Ascending aorta (tissue), 2 donors: ENCODE results near the gene SFN. TPM values are rescaled to one million over a fixed set of nuclear protein-coding genes. Genes with fewer than 3 reads are reported as not detected.

Experiments
- DNase-seq, 2 donors: peaks; one replicate each; pipeline ENCODE4 v3.0.0-alpha.2; 2019; ENCODE audit warnings: low spot score in 2 of 2
- H3K27ac ChIP-seq, 2 donors: fragments of 200-600 bp; sonication (generic); one replicate each; pipeline ENCODE4 v1.5.1; 2016 to 2017; ENCODE audit warnings: mild to moderate bottlenecking in 1 of 2
- H3K27me3 ChIP-seq: fragments of 200-600 bp; sonication (generic); one replicate; pipeline ENCODE4 v1.5.1; 2017
- H3K36me3 ChIP-seq, 2 donors: fragments of 200-600 bp; sonication (generic); one replicate each; pipeline ENCODE4 v1.5.1; 2016
- H3K4me1 ChIP-seq, 2 donors: fragments of 200-600 bp; sonication (generic); one replicate each; pipeline ENCODE4 v1.5.1; 2016 to 2017; ENCODE audit warnings: mild to moderate bottlenecking in 1 of 2
- H3K4me3 ChIP-seq, 2 donors: fragments of 200-600 bp; sonication (generic); one replicate each; pipeline ENCODE4 v1.5.1; 2016 to 2017; ENCODE audit warnings: mild to moderate bottlenecking in 1 of 2
- H3K9me3 ChIP-seq, 2 donors: fragments of 200-600 bp; sonication (generic); one replicate each; pipeline ENCODE4 v1.5.1; 2016
- intact Hi-C: fragments of 100-400 bp; cut with DNase I; formaldehyde crosslinking; loops from one replicate; pipeline ENCODE4 v1.15.1; 2023
- total RNA-seq: library from RNA; depleted of rRNA; stranded (reverse); fragments of >200 nt; gene quantifications from one replicate; pipeline ENCODE4 v1.1.0, GENCODE V29; 2016
- TF ChIP-seq, protein P1 (sequence below), 3 experiments: fragments of 200-600 bp in 2 of 3; fragments of 450-650 bp in 1 of 3; sonication (generic) in 2 of 3; IDR thresholded peaks; one replicate each; pipeline ENCODE4 v1.5.1; 2016 to 2019; ENCODE audit warnings: antibody characterized with exemption in 3 of 3, mild to moderate bottlenecking in 1 of 3, moderate library complexity in 1 of 3

Gene SFN
- 17.8 TPM for total RNA-seq

DNA sequence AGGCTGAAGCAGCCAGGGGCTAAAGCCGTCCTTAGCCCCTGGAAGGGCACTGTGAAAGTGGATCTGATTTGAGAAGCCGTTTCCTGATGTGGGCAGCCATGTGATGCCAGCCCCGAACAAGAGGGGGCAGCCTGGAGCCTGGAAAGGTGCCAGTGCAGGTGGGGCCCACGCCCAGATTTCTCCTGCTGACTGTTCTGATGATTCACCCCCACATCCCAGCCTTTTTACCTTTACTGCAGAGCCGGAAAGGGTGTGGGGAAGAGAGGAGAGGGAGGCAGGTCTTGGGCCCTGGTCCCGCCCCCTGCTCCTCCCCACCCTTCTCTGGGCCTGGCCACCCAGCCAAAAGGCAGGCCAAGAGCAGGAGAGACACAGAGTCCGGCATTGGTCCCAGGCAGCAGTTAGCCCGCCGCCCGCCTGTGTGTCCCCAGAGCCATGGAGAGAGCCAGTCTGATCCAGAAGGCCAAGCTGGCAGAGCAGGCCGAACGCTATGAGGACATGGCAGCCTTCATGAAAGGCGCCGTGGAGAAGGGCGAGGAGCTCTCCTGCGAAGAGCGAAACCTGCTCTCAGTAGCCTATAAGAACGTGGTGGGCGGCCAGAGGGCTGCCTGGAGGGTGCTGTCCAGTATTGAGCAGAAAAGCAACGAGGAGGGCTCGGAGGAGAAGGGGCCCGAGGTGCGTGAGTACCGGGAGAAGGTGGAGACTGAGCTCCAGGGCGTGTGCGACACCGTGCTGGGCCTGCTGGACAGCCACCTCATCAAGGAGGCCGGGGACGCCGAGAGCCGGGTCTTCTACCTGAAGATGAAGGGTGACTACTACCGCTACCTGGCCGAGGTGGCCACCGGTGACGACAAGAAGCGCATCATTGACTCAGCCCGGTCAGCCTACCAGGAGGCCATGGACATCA lies at the start of gene SFN:
Gene SFN (plus strand): TSS at position 369 of the 904 bp plus-strand sequence. CDS start 64 bp downstream, at position 433.
- Histone ChIP-seq H3K9me3 (no peaks in the 10 kb centered on the region), H3K4me1 (peaks cover 0 to 13% of the 10 kb centered on the region in 2 donors), H3K27ac (peak within 1 kb of the TSS; percentile 89 to 97), H3K27me3 (no peaks in the 10 kb centered on the region), H3K4me3 (peak within 1 kb of the TSS; percentile 57 to 71), H3K36me3 (peaks cover 0 to 2% of the 10 kb centered on the region in 2 donors)
- TF ChIP-seq, protein P1, sequence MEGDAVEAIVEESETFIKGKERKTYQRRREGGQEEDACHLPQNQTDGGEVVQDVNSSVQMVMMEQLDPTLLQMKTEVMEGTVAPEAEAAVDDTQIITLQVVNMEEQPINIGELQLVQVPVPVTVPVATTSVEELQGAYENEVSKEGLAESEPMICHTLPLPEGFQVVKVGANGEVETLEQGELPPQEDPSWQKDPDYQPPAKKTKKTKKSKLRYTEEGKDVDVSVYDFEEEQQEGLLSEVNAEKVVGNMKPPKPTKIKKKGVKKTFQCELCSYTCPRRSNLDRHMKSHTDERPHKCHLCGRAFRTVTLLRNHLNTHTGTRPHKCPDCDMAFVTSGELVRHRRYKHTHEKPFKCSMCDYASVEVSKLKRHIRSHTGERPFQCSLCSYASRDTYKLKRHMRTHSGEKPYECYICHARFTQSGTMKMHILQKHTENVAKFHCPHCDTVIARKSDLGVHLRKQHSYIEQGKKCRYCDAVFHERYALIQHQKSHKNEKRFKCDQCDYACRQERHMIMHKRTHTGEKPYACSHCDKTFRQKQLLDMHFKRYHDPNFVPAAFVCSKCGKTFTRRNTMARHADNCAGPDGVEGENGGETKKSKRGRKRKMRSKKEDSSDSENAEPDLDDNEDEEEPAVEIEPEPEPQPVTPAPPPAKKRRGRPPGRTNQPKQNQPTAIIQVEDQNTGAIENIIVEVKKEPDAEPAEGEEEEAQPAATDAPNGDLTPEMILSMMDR (IDR thresholded peaks at IDR 0.05): no peak
- intact Hi-C loops: no loop called here
- DNase-seq: no peak

DNA sequence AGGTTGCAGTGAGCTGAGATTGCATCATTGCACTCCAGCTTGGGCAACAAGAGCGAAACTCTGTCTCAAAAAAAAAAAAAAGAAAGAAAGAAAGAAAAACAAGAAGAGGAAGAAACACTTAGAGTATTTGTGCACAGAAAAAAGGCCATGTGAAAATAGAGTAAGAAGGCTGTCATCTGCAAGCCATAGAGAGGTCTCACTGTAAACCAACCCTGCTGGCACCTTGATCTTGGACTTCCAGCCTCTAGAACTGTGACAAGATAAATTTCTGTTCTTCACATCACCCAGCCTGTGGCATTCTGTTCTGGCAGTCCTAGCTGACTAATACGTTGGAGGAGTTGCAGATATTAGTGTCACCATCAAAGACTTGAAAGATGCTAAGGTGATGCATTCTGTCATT lies 48.6 kb upstream of the SFN start:
- Histone ChIP-seq H3K27me3 (no peaks in the 10 kb centered on the region), H3K4me1 (no peaks in the 10 kb centered on the region), H3K36me3 (no peaks in the 10 kb centered on the region), H3K27ac (no peak overlapping the region), H3K9me3 (no peaks in the 10 kb centered on the region), H3K4me3 (no peak overlapping the region)
- intact Hi-C loops: no loop called here
- no peak for DNase-seq
- TF ChIP-seq, protein P1 (IDR thresholded peaks at IDR 0.05): no peak

DNA sequence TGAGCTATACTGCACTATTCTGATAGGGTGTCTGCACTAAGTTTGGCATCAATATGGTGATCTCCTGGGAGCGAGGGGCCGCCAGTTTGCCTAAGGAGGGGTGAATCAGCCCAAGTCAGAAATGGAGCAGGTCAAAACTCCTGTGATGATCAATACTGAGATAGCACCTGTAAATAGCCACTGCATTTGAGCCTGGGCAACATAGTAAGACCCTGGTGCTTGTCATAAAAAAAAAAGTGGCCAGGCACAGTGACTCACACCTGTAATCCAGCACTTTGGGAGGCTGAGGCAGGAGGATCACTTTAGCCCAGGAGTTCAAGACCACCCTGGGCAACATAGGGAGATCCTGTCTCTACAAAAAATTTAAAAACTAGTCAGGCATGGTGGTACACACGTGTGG lies 48.1 kb upstream of the SFN start:
- TF ChIP-seq, protein P1 (IDR thresholded peaks at IDR 0.05): no peak
- intact Hi-C loops: no loop called here
- no peak overlapping the region for H3K27ac ChIP-seq

DNA sequence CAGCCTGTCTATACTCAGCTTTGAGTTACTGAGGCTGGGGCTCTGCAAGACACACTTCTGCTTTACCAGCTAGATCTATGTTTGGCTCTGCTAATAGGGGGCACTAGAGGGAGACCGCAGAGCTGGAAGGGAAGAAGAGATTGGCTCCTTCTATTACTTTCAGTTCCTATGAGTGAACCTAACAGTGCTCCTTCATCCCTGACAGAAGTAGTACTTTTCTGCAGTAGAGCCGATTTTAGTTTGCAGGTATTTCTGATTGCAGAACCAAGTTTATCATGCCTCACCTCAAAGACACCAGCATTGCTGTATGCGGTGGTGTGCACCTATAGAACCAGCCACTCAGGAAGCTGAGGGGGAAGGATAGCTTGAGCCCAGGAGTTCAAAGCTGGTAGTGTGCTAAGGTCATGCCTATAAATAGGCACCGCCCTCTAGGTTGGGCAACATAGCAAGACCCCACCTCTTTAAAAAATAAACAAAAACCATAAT lies 42.1 kb upstream of the SFN start:
- Histone ChIP-seq H3K36me3 (no peaks in the 10 kb centered on the region), H3K4me1 (peaks cover 0 to 3% of the 10 kb centered on the region in 2 donors), H3K9me3 (no peaks in the 10 kb centered on the region), H3K27ac (no peak overlapping the region), H3K27me3 (no peaks in the 10 kb centered on the region), H3K4me3 (no peak overlapping the region)
- no peak for DNase-seq
- TF ChIP-seq, protein P1 (IDR thresholded peaks at IDR 0.05): peak in 1 of 3 experiments; percentile 13
- intact Hi-C loops: no loop called here

More for the DNA sequence above, 48.1 kb upstream of the SFN start:
- H3K27me3 ChIP-seq: no peaks in the 10 kb centered on the region
- DNase-seq: no peak
- no peaks in the 10 kb centered on the region for H3K9me3 ChIP-seq
- H3K4me3 ChIP-seq: no peak overlapping the region
- no peaks in the 10 kb centered on the region for H3K36me3 ChIP-seq
- H3K4me1 ChIP-seq: no peaks in the 10 kb centered on the region

DNA sequence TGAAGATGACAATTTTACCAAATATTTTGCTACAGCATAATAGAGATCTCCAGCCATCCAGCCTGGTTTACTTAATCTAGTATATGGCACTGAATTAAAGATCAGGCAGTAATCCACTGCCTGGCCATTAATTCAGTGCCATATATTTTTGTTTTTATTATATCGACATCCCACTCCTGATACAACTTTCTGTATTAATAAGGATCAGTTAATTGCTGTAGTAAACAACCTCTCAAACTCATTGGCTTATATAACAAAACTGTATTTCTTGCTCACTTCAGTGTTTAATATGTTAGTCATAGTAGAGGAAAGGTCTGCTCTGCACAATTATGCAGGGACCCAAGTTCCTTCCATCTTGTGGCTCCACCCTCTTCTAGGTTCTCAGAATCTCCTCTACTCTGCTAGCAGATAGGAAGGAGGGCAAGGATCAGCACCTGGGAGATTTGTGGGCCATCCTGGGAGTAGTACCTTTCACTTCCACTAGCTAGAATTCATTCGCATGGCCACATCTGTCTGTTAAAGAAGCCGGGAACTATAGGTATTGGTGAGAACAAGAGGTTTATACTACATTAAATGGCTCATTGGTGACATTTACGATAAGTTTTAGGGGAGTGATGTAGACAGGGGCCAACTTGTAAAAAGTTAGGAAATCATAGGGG lies 40.1 kb upstream of the SFN start:
- Histone ChIP-seq H3K9me3 (no peaks in the 10 kb centered on the region), H3K4me1 (peaks cover 0 to 14% of the 10 kb centered on the region in 2 donors), H3K27ac (no peak overlapping the region), H3K36me3 (no peaks in the 10 kb centered on the region), H3K27me3 (no peaks in the 10 kb centered on the region), H3K4me3 (no peak overlapping the region)
- DNase-seq: no peak
- intact Hi-C loops: no loop called here
- TF ChIP-seq, protein P1 (IDR thresholded peaks at IDR 0.05): no peak
